ENCODE measurements around the gene PFKL.
A peak's percentile ranks its signal among the peaks of the same experiment; 100 is the strongest.

The PFKL gene

GRCh38 chr21:44293551-44294231, 6.2 kb upstream of the PFKL start:
- Histone ChIP-seq H3K4me1 (peaks cover 60% of the 10 kb centered on the region), H3K36me3 (no peaks in the 10 kb centered on the region), H3K9me3 (no peaks in the 10 kb centered on the region), H4K20me1 (no peaks in the 10 kb centered on the region), H3K27me3 (no peaks in the 10 kb centered on the region), H3K4me2 (no peak overlapping the region; the same call in 1 of the 2 replicates), H3K9ac (no peak overlapping the region), H3K27ac (no peak overlapping the region), H3K4me3 (no peak overlapping the region)
- TF ChIP-seq Cebpa-rat (IDR thresholded peaks at IDR 0.05): no peak

DNA sequence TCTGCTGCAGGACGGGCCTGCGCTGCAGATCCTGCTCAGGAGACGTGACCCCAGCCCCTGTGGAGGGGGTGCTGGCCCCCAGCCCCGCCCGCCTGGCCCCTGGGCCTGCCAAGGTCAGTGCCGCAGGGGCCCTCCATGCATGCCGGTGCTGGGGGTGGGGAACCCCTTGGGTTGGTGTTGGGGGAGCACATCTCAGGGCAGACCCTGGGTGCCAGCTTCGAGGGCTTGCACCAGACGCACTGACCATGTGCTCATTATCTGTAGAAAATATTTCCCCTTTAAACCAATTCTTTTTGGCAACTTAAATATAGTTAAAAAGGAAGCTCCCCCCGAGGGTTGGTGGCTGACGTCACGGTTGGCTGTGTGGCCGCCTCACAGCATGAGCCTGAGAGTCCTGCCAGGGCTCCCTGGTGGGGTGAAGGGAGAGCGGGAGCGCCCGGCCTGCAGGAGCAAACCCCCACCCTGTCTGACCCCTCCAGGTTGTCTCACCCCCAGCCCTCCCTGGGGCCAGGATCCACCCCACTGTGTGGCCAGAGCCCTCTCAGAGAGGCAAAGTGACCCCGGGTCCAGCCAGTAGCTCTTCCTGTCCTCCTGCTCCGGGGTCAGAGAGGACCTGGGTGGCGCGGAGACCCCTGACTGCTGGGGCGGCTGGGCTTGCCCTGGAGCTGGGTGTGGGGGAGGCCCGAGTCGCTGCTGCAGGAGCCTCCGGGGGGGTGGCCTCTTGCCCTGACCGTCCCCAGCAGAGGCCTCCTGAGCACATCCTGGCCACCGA, 5.3 kb upstream of the PFKL start:
- H3K9ac ChIP-seq: peak overlapping the region; percentile 42
- peak overlapping the region; percentile 78 for H3K4me2 ChIP-seq
- no peak overlapping the region for H3K4me3 ChIP-seq
- no peaks in the 10 kb centered on the region for H3K27me3 ChIP-seq
- peak overlapping the region; percentile 65 for H3K27ac ChIP-seq
- H3K9me3 ChIP-seq: no peaks in the 10 kb centered on the region
- H3K4me1 ChIP-seq: peaks cover 67% of the 10 kb centered on the region
- H3K36me3 ChIP-seq: no peaks in the 10 kb centered on the region
- no peak for TF ChIP-seq Cebpa-rat (IDR thresholded peaks at IDR 0.05)
- H4K20me1 ChIP-seq: no peaks in the 10 kb centered on the region

DNA sequence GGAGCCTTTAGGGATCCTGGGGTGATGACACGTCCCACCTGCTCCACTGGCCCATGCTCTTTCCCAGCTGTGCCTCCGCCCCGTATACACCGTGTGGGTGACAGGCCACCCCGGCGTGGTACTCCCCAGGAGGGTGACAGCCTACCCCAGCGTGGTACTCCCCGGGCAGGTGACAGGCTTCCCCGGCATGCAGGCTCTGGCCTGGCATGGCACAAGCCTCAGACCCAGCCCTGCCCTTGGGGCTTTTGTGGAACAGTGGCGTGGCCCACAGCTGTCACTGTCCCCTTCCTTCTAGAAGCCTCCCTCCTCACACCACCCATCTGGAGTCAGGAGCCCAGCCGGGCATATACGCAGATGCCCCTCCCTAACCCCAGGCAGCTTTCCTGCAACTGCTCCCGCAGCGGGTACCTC, 4.7 kb upstream of the PFKL start:
- TF ChIP-seq Cebpa-rat (IDR thresholded peaks at IDR 0.05): no peak
- H4K20me1 ChIP-seq: no peaks in the 10 kb centered on the region
- H3K27ac ChIP-seq: peak overlapping the region; percentile 65
- no peaks in the 10 kb centered on the region for H3K27me3 ChIP-seq
- peak overlapping the region; percentile 78 for H3K4me2 ChIP-seq
- H3K36me3 ChIP-seq: no peaks in the 10 kb centered on the region
- no peaks in the 10 kb centered on the region for H3K9me3 ChIP-seq
- peaks cover 67% of the 10 kb centered on the region for H3K4me1 ChIP-seq
- H3K9ac ChIP-seq: peak overlapping the region; percentile 42
- no peak overlapping the region for H3K4me3 ChIP-seq

GRCh38 chr21:44295646-44296045, 4.2 kb upstream of the PFKL start:
- peaks cover 2% of the 10 kb centered on the region for H4K20me1 ChIP-seq
- no peaks in the 10 kb centered on the region for H3K36me3 ChIP-seq
- TF ChIP-seq Cebpa-rat (IDR thresholded peaks at IDR 0.05): no peak
- peaks cover 67% of the 10 kb centered on the region for H3K4me1 ChIP-seq
- H3K4me3 ChIP-seq: no peak overlapping the region
- no peaks in the 10 kb centered on the region for H3K9me3 ChIP-seq
- peak overlapping the region; percentile 65 for H3K27ac ChIP-seq
- peak overlapping the region; percentile 42 for H3K9ac ChIP-seq
- peak overlapping the region; percentile 78 for H3K4me2 ChIP-seq
- no peaks in the 10 kb centered on the region for H3K27me3 ChIP-seq

DNA sequence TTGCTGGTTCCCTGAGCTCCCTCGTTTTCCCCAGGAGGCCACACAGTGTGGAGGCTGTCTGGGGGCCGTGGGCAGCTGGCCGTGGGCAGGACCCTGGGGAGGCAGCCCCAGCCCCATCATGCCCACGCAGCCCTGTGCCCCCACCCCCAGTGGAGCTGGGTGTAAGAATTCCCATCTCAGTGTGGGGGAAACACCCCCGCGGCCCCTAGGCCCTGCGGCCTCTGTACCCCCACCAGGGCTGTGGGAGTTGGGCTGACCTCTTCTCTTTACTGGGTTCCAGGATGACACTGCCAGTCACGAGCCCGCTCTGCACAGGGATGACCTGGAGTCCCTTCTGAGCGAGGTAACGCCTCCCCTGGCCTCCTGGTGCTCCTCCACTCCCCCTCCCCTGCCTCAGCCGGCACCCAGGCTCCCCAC, 3.7 kb upstream of the PFKL start:
- TF ChIP-seq Cebpa-rat (IDR thresholded peaks at IDR 0.05): no peak
- peak overlapping the region; percentile 42 for H3K9ac ChIP-seq
- H3K4me1 ChIP-seq: peaks cover 72% of the 10 kb centered on the region
- peaks cover 7% of the 10 kb centered on the region for H4K20me1 ChIP-seq
- no peaks in the 10 kb centered on the region for H3K36me3 ChIP-seq
- H3K27ac ChIP-seq: peak overlapping the region; percentile 65
- H3K4me3 ChIP-seq: no peak overlapping the region
- H3K9me3 ChIP-seq: no peaks in the 10 kb centered on the region
- H3K4me2 ChIP-seq: peak overlapping the region; percentile 78
- no peaks in the 10 kb centered on the region for H3K27me3 ChIP-seq

- TF ChIP-seq Cebpa-rat (IDR thresholded peaks at IDR 0.05): no peak
- no peak overlapping the region for H3K27ac ChIP-seq
- no peaks in the 10 kb centered on the region for H3K36me3 ChIP-seq
- H3K4me1 ChIP-seq: peaks cover 77% of the 10 kb centered on the region
- no peaks in the 10 kb centered on the region for H3K9me3 ChIP-seq
- peak overlapping the region; percentile 69 for H3K4me2 ChIP-seq
- no peak overlapping the region for H3K9ac ChIP-seq
- peaks cover 15% of the 10 kb centered on the region for H4K20me1 ChIP-seq
- H3K4me3 ChIP-seq: no peak overlapping the region
- no peaks in the 10 kb centered on the region for H3K27me3 ChIP-seq
Measured at GRCh38 chr21:44296916-44297315, 2.9 kb upstream of the PFKL start.

DNA sequence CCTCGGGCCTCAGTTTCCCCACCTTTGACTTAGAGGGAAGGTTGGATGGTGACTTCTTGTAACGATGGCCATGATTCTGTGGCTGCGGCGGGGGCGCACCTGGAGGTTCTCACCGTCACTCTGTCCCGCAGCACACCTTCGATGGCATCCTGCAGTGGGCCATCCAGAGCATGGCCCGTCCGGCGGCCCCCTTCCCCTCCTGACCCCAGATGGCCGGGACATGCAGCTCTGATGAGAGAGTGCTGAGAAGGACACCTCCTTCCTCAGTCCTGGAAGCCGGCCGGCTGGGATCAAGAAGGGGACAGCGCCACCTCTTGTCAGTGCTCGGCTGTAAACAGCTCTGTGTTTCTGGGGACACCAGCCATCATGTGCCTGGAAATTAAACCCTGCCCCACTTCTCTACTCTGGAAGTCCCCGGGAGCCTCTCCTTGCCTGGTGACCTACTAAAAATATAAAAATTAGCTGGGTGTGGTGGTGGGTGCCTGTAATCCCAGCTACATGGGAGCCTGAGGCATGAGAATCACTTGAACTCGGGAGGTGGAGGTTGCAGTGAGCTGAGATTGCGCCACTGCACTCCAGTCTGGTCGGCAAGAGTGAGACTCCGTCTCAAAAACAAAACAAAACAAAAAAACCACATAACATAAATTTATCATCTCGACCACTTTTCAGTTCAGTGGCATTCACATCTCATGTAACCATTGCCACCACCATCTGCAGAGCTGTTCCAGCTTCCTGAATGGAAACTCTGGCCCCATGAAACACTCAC, 2.1 kb upstream of the PFKL start:
- Histone ChIP-seq H3K4me1 (peaks cover 78% of the 10 kb centered on the region), H3K4me2 (peak overlapping the region; percentile 69)

DNA sequence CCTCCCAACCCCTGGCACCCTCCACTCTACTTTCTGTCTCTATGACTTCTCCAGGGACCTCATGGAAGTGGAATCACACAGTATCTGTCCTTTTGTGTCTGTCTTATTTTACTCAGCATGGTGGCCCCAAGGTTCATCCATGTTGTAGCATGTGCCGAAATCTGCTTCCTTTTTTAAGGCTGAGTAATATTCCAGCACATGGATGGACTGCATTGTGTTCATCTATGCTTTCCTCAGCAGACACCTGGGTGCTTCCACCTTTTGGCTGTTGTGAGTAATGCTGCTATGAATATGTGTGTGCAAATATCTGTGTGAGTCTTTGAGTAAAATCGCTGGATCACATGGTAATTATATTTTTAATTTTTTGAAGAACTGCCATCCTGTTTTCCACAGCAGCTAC, 1.6 kb upstream of the PFKL start:
- no peaks in the 10 kb centered on the region for H3K36me3 ChIP-seq
- TF ChIP-seq Cebpa-rat (IDR thresholded peaks at IDR 0.05): no peak
- peak overlapping the region; percentile 69 for H3K4me2 ChIP-seq
- no peak overlapping the region for H3K9ac ChIP-seq
- H4K20me1 ChIP-seq: peaks cover 29% of the 10 kb centered on the region
- H3K27me3 ChIP-seq: no peaks in the 10 kb centered on the region
- H3K27ac ChIP-seq: peak overlapping the region; percentile 36; the same call in 1 of the 2 replicates
- H3K4me1 ChIP-seq: peaks cover 84% of the 10 kb centered on the region
- no peak overlapping the region for H3K4me3 ChIP-seq
- H3K9me3 ChIP-seq: no peaks in the 10 kb centered on the region

More for the DNA sequence above, 2.1 kb upstream of the PFKL start:
- Histone ChIP-seq H3K9me3 (no peaks in the 10 kb centered on the region), H3K36me3 (no peaks in the 10 kb centered on the region), H3K4me3 (no peak overlapping the region), H3K27ac (peak overlapping the region; percentile 36; the same call in 1 of the 2 replicates), H3K9ac (no peak overlapping the region), H4K20me1 (peaks cover 23% of the 10 kb centered on the region), H3K27me3 (no peaks in the 10 kb centered on the region)
- peak; percentile 78 for TF ChIP-seq Cebpa-rat (IDR thresholded peaks at IDR 0.05)

GRCh38 chr21:44299085-44299457, 782 bp upstream of the PFKL start:
- Histone ChIP-seq H3K27me3 (no peaks in the 10 kb centered on the region), H3K4me1 (peaks cover 87% of the 10 kb centered on the region), H3K9ac (peak overlapping the region; percentile 89), H3K4me3 (peak overlapping the region; percentile 84), H4K20me1 (peaks cover 37% of the 10 kb centered on the region), H3K27ac (peak overlapping the region; percentile 95), H3K4me2 (peak overlapping the region; percentile 99), H3K9me3 (no peaks in the 10 kb centered on the region), H3K36me3 (peaks cover under 1% of the 10 kb centered on the region; the same call in 1 of the 2 replicates)
- TF ChIP-seq Cebpa-rat (IDR thresholded peaks at IDR 0.05): no peak

All from BLaER1 (cell line).